GM12878 (cell line): Measurements from ENCODE around the gene LRP4. TPM values are rescaled to one million over a fixed set of nuclear protein-coding genes. Genes with fewer than 3 reads are reported as not detected.

Experiments
- ATAC-seq: fragments of 200-7000 bp; cut with Tn5 transposase; 3 replicates; pipeline ENCODE4 v1.9.1; 2020; ENCODE audit warnings: mild to moderate bottlenecking, moderate library complexity
- BruUV-seq: library from RNA; stranded (reverse); fragments of 400-500 nt; replicated peaks from 2 replicates; lab custom pipeline; 2021; lab: Mats Ljungman, UMichigan
- CTCF ChIA-PET: fragments of 300-600 bp; sonication (Branson Sonifier 250); formaldehyde crosslinking; extraction: SDS; loops from one replicate; lab custom pipeline; 2021; ENCODE audit warnings: inconsistent platforms; lab: Yijun Ruan, JAX
- POLR2A ChIA-PET: fragments of 350-600 bp; formaldehyde crosslinking; extraction: SDS; loops from one replicate; lab custom pipeline; 2021; ENCODE audit warnings: inconsistent platforms; lab: Charles Lee
- RAD21 ChIA-PET: fragments of 300-600 bp; sonication (Branson Sonifier 250); formaldehyde crosslinking; loops from one replicate; lab custom pipeline; 2023; ENCODE audit warnings: antibody characterized with exemption; ENCODE audit not compliant: unreplicated experiment; lab: Charles Lee
- SMC1A ChIA-PET: fragments of 300-600 bp; sonication (Branson Sonifier 250); formaldehyde crosslinking; loops from one replicate; lab custom pipeline; 2023; ENCODE audit not compliant: unreplicated experiment, uncharacterized antibody; lab: Charles Lee
- DNase-seq: peaks from one replicate; pipeline ENCODE4 v3.0.0-alpha.2; 2011; ENCODE audit warnings: low read depth, low spot score
- FAIRE-seq: peaks from 3 replicates; lab custom pipeline; 2011; peaks lifted over from hg19 to GRCh38; lab: Jason Lieb, UNC
- H2AFZ ChIP-seq: 2 replicates; pipeline ENCODE4 v1.6.0; 2011; ENCODE audit warnings: low read depth, low read length, control low read depth; ENCODE audit not compliant: control insufficient read depth
- H3K27ac ChIP-seq: 2 replicates; pipeline ENCODE4 v1.5.1; 2011; ENCODE audit warnings: control low read depth; ENCODE audit not compliant: control insufficient read depth, insufficient read depth
- H3K27me3 ChIP-seq, 2 experiments: replicated peaks in 1 of 2; 2 replicates each; pipeline versions ENCODE4 v1.6.0 to v1.6.1; 2011; ENCODE audit warnings: low read length in 1 of 2; ENCODE audit not compliant: control insufficient read depth in 2 of 2, insufficient read depth in 2 of 2
- H3K36me3 ChIP-seq, 2 experiments: 2 replicates each; pipeline ENCODE4 v1.5.1; 2011; ENCODE audit warnings: low read length in 1 of 2; ENCODE audit not compliant: control insufficient read depth in 2 of 2, insufficient read depth in 2 of 2
- H3K4me1 ChIP-seq: 2 replicates; pipeline ENCODE4 v1.6.1; 2011; ENCODE audit warnings: mild to moderate bottlenecking, low read length, moderate library complexity, mixed read lengths; ENCODE audit not compliant: control insufficient read depth, insufficient read depth
- H3K4me2 ChIP-seq: 2 replicates; pipeline ENCODE4 v1.6.0; 2011; ENCODE audit warnings: control low read depth; ENCODE audit not compliant: control insufficient read depth, insufficient read depth
- H3K4me3 ChIP-seq: fragments of 200-600 bp; sonication (generic); 2 replicates; pipeline ENCODE4 v1.5.1; 2016
- H3K79me2 ChIP-seq: 2 replicates; pipeline ENCODE4 v1.6.0; 2011; ENCODE audit warnings: low read length; ENCODE audit not compliant: control insufficient read depth, insufficient read depth
- H3K9ac ChIP-seq: 2 replicates; pipeline ENCODE4 v1.8.0; 2011; ENCODE audit warnings: low read length, control low read depth, mixed read lengths; ENCODE audit not compliant: control insufficient read depth, insufficient read depth
- H3K9me3 ChIP-seq: replicated peaks from 3 replicates; pipeline ENCODE4 v1.5.1; 2011; ENCODE audit warnings: mild to moderate bottlenecking, low read length; ENCODE audit not compliant: control insufficient read depth, insufficient read depth
- H4K20me1 ChIP-seq: 2 replicates; pipeline ENCODE4 v1.6.0; 2011; ENCODE audit not compliant: control insufficient read depth, insufficient read depth
- CEBPB ChIP-seq, 2 experiments: fragments of 150-350 bp in 1 of 2; IDR thresholded peaks; 2 replicates each; pipeline ENCODE4 v1.6.1; 2012 to 2014; ENCODE audit warnings: low read depth in 2 of 2, low read length in 2 of 2, borderline replicate concordance in 1 of 2, inconsistent platforms in 1 of 2
- EGR1 ChIP-seq, 2 experiments: IDR thresholded peaks; 1 replicate in 1 of 2; 2 replicates in 1 of 2; pipeline ENCODE4 v1.6.1; 2011 to 2012; ENCODE audit warnings: low read depth in 2 of 2, low read length in 2 of 2, borderline replicate concordance in 1 of 2, mild to moderate bottlenecking in 1 of 2, moderate library complexity in 1 of 2
- HDGF ChIP-seq: fragments of 450-650 bp; IDR thresholded peaks from 2 replicates; pipeline ENCODE4 v1.6.1; 2016; ENCODE audit warnings: antibody characterized with exemption
- MEF2B ChIP-seq: fragments of 450-650 bp; IDR thresholded peaks from 2 replicates; pipeline ENCODE4 v1.6.1; 2018; ENCODE audit warnings: mild to moderate bottlenecking, moderate library complexity; ENCODE audit not compliant: partially characterized antibody, poor library complexity, severe bottlenecking
- MTA3 ChIP-seq: IDR thresholded peaks from 2 replicates; pipeline ENCODE4 v1.6.1; 2012; ENCODE audit warnings: low read length, inconsistent platforms, borderline replicate concordance
- PAX8 ChIP-seq: fragments of 450-650 bp; IDR thresholded peaks from 2 replicates; pipeline ENCODE4 v1.6.1; 2017; ENCODE audit warnings: mild to moderate bottlenecking, moderate library complexity
- POLR2AphosphoS2 ChIP-seq: IDR thresholded peaks from 2 replicates; pipeline ENCODE4 v1.6.1; 2011; ENCODE audit warnings: low read depth, mild to moderate bottlenecking, low read length, improper control_type of control experiment, moderate library complexity
- SUZ12 ChIP-seq: fragments of 200-600 bp; sonication (generic); IDR thresholded peaks from one replicate; pipeline ENCODE4 v1.6.1; 2018; ENCODE audit warnings: antibody characterized with exemption, mild to moderate bottlenecking; ENCODE audit not compliant: unreplicated experiment
- TCF12 ChIP-seq: IDR thresholded peaks from 2 replicates; pipeline ENCODE4 v1.6.1; 2011; ENCODE audit warnings: low read depth, mild to moderate bottlenecking, low read length
- ZBED1 ChIP-seq: IDR thresholded peaks from 2 replicates; pipeline ENCODE4 v1.6.1; 2016; ENCODE audit warnings: borderline replicate concordance
- WGBS: methylation state at CpG from one replicate; pipeline ENCODE4 v1.1.6; 2016; ENCODE audit warnings: low lambda C conversion rate; ENCODE audit not compliant: insufficient replicate concordance, insufficient coverage; ENCODE audit errors: missing lambda C conversion rate; 5-methylcytosine and 5-hydroxymethylcytosine counted together
- in situ Hi-C: fragments of 300-500 bp; cut with MboI; formaldehyde crosslinking; loops from 9 replicates; pipeline ENCODE4 v1.14.3; 2018; ENCODE audit warnings: mixed read lengths
- intact Hi-C: fragments of 100-400 bp; cut with micrococcal nuclease; formaldehyde crosslinking; loops from one replicate; pipeline ENCODE4 v1.14.2; 2022; ENCODE audit not compliant: unreplicated experiment
- polyA plus RNA-seq, 11 experiments: library from polyadenylated mRNA; depleted of rRNA in 4 of 11; unstranded in 6 of 11; stranded (reverse) in 5 of 11; fragments of >200 nt; fragmentation: Nextera tagmentation in 4 of 11; fragmentation: Illumina TruSeq in 1 of 11; extraction: Ambion mirVana in 4 of 11; extraction: Trizol in 1 of 11; gene quantifications; 1 replicate in 1 of 11; 2 replicates in 10 of 11; pipeline versions ENCODE4 v1.2.1 to v1.2.3, GENCODE V29; 2011 to 2016; ENCODE audit warnings: inconsistent platforms in 2 of 11, missing spikeins in 2 of 11, low read depth in 1 of 11
- total RNA-seq, 4 experiments: library from RNA; depleted of rRNA in 3 of 4; stranded (reverse); fragments of >200 nt in 3 of 4; fragmentation: Illumina TruSeq in 1 of 4; extraction: Trizol in 1 of 4; gene quantifications; 2 replicates each; pipeline versions ENCODE4 v1.2.1 to v1.2.3, GENCODE V29; 2013 to 2021
- TF ChIP-seq, protein P1 (sequence below): fragments of 450-650 bp; IDR thresholded peaks from 2 replicates; pipeline ENCODE4 v1.6.1; 2018; ENCODE audit warnings: mild to moderate bottlenecking, low read depth, moderate library complexity; ENCODE audit not compliant: partially characterized antibody

The LRP4 gene
- total and polyA plus RNA-seq, 10 of the 15 experiments (the other 5 are each of a cell fraction or from before 2014, with no cell fraction given) = under 0.01 to 0.06 (median 0.03) TPM; not detected in 6

DNA sequence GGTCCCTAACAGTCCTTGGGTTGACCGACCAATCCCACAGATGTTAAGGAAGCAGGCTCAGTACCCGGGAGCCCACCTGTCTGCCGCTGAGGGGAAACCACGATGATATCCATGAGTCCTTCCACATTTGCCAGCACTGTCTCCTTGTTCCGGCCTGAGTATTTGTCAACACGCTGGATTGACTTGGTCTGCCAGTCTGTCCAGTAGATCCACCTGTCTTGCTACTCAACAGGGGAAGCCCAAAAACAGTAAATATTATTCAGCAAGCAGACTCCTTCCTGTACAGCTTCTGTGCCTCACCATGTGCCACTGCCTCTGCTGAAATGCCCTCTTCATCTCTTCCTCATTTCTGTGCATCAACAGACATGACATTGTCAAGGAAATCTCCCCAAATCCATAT is 49.4 kb downstream of the LRP4 start:
- POLR2A ChIA-PET = no interaction called here
- in situ Hi-C loops = no loop called here
- WGBS = 67% methylated on average over 6 of the region's 6 CpGs

More for the DNA sequence above, 49.4 kb downstream of the LRP4 start:
- Histone ChIP-seq H3K4me3 (no peak overlapping the region), H3K36me3 (no peaks in the 10 kb centered on the region), H2AFZ (no peak overlapping the region), H3K27me3 (peaks cover 0 to 2% of the 10 kb centered on the region in 2 experiments; a peak in 1 of 4 replicates), H3K27ac (no peak overlapping the region), H3K9me3 (no peaks in the 10 kb centered on the region), H3K4me1 (no peaks in the 10 kb centered on the region), H3K4me2 (no peak overlapping the region), H4K20me1 (no peaks in the 10 kb centered on the region), H3K79me2 (no peaks in the 10 kb centered on the region), H3K9ac (no peak overlapping the region)
- no peak for ATAC-seq
- ChIA-PET SMC1A (interaction anchor here (0.6 kb wide), 1 partner anchor 235 kb away, joined by 3 read pairs; no protein-coding TSS in a partner anchor), CTCF (no interaction called here), RAD21 (no interaction called here)
- no TSS peak for BruUV-seq
- no peak for FAIRE-seq
- DNase-seq = no peak
- TF ChIP-seq MTA3 = no peak
- TF ChIP-seq, protein P1, sequence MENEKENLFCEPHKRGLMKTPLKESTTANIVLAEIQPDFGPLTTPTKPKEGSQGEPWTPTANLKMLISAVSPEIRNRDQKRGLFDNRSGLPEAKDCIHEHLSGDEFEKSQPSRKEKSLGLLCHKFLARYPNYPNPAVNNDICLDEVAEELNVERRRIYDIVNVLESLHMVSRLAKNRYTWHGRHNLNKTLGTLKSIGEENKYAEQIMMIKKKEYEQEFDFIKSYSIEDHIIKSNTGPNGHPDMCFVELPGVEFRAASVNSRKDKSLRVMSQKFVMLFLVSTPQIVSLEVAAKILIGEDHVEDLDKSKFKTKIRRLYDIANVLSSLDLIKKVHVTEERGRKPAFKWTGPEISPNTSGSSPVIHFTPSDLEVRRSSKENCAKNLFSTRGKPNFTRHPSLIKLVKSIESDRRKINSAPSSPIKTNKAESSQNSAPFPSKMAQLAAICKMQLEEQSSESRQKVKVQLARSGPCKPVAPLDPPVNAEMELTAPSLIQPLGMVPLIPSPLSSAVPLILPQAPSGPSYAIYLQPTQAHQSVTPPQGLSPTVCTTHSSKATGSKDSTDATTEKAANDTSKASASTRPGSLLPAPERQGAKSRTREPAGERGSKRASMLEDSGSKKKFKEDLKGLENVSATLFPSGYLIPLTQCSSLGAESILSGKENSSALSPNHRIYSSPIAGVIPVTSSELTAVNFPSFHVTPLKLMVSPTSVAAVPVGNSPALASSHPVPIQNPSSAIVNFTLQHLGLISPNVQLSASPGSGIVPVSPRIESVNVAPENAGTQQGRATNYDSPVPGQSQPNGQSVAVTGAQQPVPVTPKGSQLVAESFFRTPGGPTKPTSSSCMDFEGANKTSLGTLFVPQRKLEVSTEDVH = no peak
- no peak for TF ChIP-seq PAX8
- TF ChIP-seq CEBPB (IDR thresholded peaks at IDR 0.05; ENCODE audit: borderline replicate concordance in 1 of 2, low read depth in 2 of 2, low read length in 2 of 2) = no peak
- no peak for TF ChIP-seq SUZ12
- TF ChIP-seq TCF12 = no peak
- no peak for TF ChIP-seq POLR2AphosphoS2
- no peak for TF ChIP-seq MEF2B
- no peak for TF ChIP-seq ZBED1
- no peak for TF ChIP-seq HDGF
- no peak for TF ChIP-seq EGR1 (IDR thresholded peaks at IDR 0.05; ENCODE audit: borderline replicate concordance in 1 of 2, low read depth in 2 of 2, low read length in 2 of 2)
- intact Hi-C loops = no loop called here
